Inflammatory macrophage treated with lipopolysaccharide for 1 hour (primary cell): ENCODE data around the gene MACROD2.
"Not testable (repeated sequence)": the region's sequence is repeated elsewhere in the genome, so short reads cannot be mapped to it uniquely, and the experiment has no call there.

Experiments
- DNase-seq, 2 donors: peaks; one replicate each; pipeline ENCODE4 v3.0.0-alpha.2; 2020 to 2022

The MACROD2 gene

DNA sequence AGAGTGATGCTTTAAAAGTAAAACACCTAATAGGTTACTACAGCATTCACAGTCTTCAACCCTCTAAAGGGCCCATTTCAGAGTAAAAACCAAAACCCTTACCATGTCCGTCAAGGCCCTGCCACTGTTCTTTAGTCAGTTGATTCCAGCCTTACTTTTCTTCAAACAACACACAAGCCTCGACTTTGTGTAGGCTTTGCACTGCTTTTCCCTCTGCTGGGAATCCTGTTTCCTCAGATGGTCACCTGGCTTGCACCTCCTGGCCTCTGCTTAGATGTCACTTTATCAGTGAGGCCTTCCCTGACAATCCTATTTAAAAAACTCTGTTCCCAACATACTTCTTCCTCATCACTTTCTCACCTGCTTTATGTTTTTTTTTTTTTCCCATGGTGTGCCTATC, 419.2 kb downstream of the MACROD2 start:
- DNase-seq: no peak

DNA sequence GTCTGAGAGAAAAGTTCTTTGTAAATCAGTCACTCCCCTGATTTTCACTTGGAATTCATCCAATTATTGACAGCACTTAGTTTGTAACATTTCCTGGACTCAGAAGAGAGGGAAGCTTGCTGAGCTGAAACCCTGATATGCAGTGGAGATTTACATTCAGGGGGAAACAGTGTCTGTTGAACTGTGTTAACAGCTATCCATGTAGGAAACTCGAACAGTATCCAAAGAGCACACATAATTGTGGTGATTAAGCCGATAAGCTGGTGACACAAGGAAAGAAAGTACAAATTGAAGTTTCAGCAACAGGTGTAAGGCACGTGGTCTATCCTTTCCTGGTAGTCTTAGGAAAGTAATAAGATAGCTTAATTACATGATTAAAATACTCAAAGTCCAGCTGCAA, 420.2 kb downstream of the MACROD2 start:
- DNase-seq: no peak

DNA sequence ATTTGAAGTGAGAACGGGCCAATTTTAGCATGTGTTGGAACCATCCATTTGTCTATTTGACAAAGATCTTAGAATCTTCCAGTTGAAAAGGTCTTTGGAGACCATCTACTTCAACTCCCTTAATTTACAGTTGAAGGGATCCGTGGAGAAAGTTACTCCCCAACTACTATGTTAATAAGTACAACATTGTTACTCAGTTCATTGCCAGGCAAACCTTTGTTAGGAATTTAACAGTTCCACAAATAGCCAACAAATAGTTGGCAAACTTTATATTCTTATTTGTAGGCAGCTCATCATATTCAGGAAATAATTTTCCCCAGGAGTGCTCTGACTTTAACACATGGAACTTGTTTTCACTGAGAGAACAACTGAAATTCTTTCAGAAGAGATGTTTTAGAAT, 423.1 kb downstream of the MACROD2 start:
- no peak for DNase-seq

DNA sequence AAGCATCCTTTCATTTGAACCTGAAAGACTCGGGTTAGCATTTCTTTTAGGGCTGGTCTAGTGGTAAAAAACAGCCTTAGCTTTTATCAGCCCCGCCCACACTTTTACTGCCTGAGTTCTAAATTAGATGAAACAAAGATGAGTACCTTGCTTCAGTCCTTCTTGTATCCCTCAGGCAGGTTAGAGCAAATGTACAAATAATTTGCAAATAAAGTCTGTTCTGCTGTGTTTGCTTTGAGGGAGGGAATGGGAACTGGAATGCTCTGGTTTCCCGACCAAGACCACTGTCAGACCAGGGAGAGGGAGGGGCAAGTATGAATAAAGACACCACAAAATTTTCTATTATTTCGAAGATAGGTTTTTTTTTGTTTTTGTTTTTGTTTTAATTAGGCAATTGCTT, 427.6 kb downstream of the MACROD2 start:
- DNase-seq: no peak

DNA sequence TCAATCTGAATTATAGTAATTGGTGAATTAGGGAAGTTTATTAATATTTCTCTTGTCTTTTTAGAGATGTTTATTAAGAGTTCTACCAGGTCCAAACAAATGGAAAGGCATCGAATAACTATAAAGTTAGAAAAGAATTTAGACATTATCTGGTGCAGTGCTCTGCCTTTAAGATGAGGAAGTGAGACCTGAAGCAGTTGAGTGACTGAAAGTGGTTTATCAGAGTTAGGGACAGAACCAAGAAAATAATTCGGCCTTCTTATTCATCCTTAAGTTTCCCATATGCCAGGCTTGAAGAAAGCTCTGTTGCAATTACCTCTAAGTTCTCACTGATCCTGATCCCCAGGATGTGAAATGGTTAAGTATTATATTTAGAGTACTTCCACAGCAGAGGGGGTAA, 436.3 kb downstream of the MACROD2 start:
- DNase-seq: no peak

DNA sequence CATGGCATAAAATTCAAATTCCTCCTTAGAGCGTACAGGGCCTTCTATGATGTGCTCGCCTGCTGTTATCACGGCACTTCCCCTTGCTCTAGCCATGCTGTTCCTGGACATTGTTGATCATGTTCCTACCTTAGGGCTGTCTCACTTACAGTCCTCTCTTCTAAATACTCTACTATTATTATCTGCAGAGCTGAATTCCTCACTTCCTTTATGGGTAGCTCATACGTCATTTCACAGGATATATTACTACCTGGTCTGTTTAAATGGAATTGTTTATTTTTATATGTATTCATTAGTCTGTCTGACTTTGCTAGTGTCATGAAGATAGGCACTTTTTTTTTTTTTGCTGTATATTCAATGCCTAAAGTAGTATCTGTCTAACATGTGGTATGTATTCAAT, 436.8 kb downstream of the MACROD2 start:
- DNase-seq: no peak

DNA sequence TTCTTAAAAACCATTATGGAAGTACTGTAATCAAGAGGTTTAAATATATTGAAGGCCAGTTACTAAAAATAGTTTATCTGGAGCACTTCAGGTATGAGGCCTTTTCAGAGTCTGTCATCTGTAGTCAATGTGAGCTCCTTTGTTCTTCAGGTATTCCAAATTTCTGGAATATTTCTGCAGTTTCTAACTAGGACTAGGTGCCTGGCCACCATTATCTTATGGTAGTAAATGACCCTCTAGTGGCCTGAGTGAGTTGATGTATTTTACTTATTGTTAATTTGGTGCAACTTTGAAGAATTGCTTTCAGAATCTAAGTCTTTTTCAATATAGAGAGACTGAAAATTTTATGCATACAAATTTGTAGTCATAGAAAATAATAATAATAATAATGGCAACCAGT, 437.3 kb downstream of the MACROD2 start:
- DNase-seq: no peak

DNA sequence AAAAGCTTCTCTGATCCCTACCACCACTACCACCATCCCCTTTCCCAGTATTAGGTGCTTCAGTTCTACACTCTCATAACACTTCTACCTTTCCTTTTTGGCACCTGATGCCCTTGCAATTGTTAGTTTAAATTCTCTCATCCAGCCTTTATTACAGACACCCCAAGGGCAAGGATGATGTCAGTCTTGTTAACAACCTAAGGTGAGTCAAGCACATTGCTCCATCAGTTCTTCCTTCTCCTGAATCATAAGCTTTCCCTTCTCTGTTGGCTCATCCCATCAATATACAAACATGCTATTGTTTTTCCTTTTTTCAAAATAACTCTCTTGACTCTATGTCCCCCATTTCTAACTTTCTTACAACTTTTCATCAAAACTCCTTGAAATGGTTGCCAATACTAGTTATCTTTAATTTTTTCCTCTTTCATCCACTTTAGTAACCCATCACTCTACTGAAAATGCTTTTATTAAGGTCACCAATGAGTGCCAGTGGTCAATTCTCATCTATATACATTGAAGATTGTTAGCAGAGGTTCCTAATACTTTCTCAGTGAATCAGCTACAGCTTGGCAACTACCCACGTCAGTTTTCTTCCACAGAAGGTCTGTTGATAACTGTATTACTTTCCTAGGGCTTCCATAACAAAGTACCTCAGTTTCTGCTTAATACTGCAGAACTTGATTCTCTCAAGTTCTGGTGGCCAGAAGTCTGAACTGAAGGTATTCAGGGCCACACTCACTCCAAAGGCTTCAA, 439.2 kb downstream of the MACROD2 start:
- DNase-seq: no peak

DNA sequence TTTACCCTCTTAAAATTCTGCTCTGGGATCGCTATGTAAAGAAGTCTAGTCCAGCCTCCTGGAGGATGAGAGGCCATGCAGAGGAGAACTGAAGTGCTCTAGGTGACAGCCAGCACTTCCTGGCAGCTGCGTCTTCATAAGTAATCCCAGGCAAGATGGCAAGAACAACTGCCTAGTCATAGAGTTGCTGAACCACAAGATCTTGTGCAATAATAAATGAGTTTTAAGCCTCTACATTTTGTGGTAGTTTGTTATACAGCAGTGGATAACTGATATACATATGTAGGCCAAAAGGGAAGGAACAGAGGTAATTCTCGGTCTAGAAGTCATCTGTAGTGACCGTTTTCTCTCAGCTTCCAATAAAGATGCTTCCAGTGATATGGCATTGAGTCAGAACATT, 445.9 kb downstream of the MACROD2 start:
- no peak for DNase-seq

DNA sequence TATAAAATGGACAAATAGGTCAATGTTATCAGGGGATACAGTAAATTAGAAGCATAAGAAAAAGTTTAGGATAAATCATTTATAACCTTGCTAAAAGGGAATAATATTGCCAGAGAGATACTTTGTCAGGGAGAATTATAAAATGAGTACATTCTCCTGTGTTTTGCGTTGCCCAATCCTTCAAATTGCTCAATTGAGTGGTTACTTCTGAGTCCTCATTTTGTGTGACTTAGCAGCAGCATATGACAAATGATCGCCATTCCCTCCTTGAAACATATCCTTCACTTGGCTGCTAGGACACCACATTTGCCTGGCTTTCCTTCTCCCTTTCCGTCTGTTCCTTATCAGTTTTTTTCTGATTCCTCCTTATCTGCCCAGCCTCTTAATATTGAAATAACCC, 448.8 kb downstream of the MACROD2 start:
- no peak for DNase-seq

DNA sequence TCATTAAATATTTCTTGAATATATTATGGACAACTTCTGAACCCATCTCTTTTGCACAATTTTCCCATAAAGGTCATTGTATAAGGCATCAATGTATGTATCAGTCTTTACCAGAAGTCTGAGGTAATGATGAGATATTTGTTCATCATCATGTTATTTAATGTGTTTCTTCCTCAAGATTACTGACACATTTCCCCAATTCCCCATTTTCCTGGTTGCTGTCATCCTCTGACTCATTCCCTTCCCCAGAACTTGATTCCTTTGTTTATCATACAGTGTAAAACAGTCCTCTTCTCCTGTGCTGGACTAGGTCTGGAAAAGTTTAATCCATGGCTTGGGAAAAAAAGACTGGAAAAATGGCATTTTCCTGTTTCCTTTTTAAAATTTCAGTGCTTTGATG, 450.0 kb downstream of the MACROD2 start:
- no peak for DNase-seq

DNA sequence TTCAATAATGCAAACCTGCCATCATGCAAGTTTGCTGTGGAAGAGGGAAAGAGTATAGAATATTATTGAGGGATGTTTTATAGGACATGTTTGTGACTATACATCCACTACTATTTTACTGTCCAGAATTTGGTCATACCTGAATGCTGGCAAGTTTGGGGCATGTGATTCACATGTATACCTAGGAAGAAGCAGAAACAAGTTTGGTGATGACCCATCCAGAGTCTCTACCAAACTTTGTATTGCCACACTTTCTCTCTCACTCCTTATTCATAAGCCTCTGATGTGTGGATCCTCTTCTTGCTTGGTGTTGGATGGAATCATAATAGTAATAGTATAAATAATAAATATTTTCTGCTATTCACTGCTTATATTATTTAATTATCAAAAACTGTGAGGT, 450.6 kb downstream of the MACROD2 start:
- DNase-seq: no peak

DNA sequence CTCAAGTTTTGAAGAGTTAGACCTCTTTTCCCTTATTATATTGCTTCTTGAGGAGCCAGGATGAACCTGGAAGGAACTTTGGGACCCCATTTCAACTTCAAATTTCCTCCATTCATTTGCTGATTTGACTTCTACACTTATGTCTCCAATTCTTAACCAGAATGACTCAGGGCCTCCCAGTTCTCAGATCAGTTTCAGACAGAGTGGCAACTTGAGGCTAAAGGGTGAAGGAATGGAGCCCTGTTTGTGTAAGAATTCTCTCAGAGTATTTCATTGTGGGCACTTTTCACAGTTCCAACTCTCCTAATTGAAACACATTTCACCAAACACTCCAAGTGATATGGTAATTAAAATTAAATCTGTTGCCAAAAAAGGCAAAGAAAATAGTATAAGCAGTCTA, 451.1 kb downstream of the MACROD2 start:
- no peak for DNase-seq

DNA sequence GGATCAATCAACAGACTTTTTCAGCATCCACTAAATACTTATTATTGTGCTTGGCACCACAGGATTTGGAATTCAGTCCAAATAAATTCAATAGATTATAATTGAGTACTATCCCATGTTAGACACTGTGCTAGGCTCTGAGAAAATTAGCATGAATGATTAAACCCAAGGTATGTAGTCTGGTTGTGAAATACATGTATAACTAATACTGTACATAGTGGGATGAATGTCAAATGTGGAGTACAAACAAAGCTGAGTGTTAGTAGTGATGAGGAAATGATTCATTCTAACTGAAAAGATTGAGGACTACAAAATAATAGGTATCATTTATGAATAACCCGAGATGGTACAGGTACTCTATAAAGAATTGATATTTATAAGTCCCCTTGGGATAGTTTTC, 454.0 kb downstream of the MACROD2 start:
- no peak for DNase-seq

DNA sequence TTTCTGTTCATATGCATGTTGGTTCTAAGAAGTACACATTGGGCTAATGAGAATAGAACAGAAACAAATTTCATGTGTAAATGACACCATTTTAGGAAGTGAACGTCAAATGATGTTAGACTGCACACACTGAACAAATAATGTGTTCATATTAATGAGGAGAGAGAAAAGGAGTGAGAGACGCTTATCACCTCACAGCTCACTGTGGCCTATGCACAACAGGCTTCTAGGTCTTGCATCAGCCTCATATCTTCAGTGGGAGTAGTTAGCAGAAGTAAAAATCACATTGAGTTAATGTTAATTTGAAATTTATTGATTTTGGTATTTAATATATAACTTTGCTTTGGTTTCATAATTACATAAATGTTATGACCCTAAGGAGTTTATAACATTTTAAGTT, 454.9 kb downstream of the MACROD2 start:
- DNase-seq: no peak

DNA sequence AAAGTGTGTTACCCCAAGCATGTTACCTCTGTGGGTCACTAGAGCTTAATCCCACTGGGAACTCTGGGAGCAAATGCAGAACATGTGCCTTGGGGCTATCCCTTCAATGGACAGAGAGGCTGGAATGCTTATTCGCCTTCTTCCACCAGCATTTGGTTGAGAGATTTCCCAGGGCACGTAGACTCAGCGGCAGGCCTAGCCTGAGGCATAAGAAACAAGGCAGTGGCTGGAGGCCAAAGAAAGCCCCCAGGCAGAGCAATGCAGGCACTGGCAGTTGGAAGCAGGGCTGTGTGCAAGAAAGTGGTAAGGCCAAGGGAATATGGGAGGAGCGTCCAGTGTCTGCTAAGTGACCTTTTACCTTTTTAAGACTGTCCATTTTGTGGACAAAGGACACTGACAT, 456.1 kb downstream of the MACROD2 start:
- no peak for DNase-seq

DNA sequence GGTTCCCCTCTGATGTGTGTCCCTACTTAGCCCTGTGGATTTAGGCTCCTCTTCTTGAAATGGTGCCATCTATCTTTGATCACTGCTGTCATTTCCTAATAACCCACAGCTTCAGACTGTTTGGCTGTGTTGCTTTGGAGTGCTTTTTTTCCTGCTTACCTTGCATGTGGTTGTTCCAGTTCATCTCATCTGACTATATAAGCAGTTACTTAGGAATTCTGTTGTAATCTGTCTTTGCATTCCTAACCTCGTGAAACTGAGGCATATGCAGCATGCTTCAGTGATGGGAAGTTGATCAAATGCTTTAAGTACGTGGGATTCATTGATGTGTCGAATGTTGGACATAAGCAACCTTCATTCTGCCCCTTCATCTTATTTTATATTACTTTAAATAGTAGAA, 457.9 kb downstream of the MACROD2 start:
- DNase-seq: no peak

DNA sequence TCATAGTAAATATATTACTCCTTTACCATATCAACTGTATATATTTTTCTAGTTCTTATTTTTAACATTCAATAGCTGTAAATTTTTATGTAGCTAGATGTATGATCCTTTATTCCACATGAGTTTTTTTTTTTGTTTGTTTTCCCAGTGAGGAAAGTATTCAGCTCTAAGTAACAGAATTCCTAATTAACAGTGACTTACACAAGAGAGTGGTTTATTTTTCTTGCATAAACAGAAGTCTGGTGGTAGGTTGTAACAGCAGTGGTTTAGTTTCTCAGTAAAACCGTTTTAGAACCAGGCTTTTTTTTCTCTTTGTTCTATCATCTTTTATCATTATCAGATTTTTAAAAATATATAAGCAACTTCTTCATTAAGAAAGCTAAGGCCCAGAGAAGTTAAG, 459.0 kb downstream of the MACROD2 start:
- no peak for DNase-seq

DNA sequence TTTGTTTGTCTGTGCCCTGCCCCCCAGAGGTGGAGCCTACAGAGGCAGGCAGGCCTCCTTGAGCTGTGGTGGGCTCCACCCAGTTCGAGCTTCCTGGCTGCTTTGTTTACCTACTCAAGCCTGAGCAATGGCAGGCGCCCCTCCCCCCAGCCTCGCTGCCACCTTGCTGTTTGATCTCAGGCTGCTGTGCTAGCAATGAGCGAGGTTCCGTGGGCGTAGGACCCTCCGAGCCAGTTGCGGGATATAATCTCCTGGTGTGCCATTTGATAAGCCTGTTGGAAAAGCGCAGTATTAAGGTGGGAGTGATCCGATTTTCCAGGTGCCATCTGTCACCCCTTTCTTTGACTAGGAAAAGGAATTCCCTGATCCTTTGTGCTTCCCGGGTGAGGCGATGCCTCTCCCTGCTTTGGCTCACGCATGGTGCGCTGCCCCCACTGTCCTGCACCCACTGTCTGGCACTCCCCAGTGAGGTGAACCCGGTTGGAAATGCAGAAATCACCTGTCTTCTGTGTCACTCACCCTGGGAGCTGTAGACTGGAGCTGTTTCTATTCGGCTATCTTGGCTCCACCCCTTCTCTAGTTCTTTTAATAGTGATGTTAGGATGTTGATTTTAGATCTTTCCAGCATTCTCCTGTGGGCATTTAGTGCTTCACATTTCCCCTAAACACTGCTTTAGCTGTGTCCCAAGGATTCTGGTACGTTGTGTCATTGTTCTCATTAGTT, 471.9 kb downstream of the MACROD2 start:
- DNase-seq: not testable (repeated sequence)

DNA sequence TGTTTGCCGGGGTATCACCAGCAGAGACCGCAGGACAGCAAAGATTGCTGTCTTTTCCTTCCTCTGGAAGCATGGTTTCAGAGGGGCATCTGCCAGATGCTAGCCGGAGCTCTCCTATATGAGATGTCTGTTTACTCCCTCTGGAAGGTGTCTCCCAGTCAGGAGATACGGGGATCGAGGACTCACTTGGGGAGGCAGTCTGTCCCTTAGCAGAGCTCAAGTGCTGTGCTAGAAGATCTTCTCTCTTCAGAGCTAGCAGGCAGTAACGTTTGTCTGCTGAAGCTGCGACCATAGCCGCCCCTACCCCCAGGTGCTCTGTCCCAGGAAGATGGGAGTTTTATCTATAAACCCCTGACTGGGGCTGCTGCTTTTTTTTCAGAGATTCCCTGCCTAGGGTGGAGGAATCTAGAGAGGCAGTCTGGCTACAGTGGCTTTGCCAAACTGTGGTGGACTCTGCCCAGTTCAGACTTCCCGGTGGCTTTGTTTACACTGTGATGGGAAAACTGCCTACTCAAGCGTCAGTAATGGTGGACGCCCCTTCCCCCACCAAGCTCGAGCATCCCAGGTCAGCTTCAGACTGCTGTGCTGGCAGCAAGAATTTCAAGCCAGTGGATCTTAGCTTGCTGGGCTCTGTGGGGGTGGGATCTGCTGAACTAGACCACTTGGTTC, 475.0 kb downstream of the MACROD2 start:
- no peak for DNase-seq

DNA sequence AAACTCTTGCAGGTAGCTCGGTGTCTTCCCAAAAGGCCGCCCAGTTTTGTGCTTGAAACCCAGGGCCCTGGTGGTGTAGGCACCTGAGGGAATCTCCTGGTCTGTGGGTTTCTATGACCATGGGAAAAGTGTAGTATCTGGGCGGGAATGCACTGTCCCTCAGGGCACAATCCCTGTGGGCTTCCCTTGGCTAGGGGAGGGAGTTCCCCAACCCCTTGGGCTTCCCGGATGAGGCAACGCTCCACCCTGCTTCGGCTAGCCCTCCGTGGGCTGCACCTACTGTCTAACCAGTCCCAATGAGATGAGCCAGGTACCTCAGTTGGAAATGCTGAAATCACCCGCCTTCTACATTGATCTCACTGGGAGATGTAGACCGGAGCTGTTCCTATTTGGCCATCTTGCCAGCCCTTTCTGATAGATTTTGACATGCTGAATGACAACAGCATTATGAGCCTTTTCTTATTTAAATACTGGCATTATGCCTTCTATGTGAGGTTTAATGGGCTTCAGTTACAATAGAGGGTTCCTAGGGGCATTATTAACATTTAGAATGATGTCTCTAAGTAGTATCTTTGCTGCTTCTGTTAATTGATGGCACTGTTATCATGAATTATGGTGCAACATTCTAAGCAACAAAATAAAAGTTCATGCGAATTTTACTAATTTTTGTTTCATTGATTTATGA, 475.8 kb downstream of the MACROD2 start:
- no peak for DNase-seq

DNA sequence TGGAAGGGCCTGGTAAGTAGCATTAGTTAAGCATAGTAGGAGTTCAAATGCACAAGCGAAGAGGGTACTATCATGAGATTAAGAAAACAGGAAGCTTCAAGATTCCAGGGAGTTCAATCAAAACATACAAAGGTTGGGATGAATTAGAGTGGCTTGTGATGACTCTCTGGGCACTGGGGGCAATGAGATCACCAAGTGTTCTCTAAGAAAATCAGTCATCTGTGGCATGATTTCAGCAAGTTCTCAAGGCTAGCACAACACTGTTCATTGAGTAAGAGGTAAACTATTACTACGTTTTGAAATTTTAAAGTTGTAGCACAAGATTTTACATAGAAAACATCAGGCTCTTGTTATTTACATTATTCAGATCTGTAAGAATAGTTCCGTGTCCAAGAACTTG, 481.8 kb downstream of the MACROD2 start:
- DNase-seq: no peak

DNA sequence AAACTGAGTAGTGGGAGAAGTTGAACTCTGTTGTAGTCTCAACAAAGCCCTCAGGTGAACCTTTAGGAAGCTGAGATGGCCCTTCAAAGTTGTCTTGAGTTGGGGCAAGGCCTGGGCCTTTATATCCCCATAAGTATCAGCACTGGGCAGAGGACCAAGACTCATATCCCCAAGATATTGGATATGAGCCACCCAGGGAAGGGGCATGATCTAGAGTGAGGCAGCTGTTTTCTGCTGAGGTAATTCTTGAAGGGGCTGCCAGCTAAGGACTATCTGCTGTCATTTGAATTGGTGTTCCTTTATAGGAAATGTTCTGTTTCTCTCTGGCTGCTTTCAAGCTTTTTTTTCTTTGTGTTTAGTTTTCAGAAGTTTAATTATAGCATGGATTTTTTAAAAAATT, 482.8 kb downstream of the MACROD2 start:
- no peak for DNase-seq

DNA sequence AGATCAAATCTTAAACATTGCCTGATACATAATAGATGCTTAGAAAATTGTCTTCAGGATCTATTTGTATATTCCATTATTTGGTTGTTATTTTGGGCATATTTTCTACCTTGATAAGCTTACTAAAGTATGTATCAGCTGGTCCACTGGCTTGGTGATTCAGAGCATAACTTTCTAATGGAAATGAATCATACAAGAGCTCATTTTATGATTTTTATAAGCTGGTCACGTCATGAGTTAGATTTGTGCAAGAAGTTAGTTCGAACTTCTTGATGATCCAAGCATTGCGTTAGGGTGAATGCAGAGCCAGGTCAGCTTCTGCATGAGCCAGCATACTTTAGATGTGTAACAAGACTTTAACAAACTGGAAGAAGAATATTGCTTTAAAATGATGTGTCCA, 486.5 kb downstream of the MACROD2 start:
- DNase-seq: no peak
